ENCODE data around the gene MRTFB. TPM values are rescaled to one million over a fixed set of nuclear protein-coding genes. Genes with fewer than 3 reads are reported as not detected.
A peak's percentile ranks its signal among the peaks of the same experiment; 100 is the strongest.

The MRTFB gene
- total and polyA plus RNA-seq, 2 of the 13 experiments (the other 11 are each of a cell fraction or from before 2014, with no cell fraction given), result 11.4 to 14.0 TPM

- no peak for TF ChIP-seq CEBPG (CRISPR knock-in tag; IDR thresholded peaks at IDR 0.05)
- TF ChIP-seq TCF7 (IDR thresholded peaks at IDR 0.05; ENCODE audit: low read depth), result no peak
- no peak for TF ChIP-seq ZNF430 (CRISPR knock-in tag; IDR thresholded peaks at IDR 0.05)
- TF ChIP-seq ZBTB7A (CRISPR knock-in tag; IDR thresholded peaks at IDR 0.05), result 0 out of 2 replicates have a peak, but pooled peaks have one; percentile 51
- 0 out of 2 replicates have a peak, but pooled peaks have one; percentile 36 for TF ChIP-seq ZNF563 (CRISPR knock-in tag; IDR thresholded peaks at IDR 0.05)
- peak; percentile 55 for TF ChIP-seq SRSF1 (optimal IDR thresholded peaks at IDR 0.05; ENCODE audit: low read depth, low read length)
- TF ChIP-seq UBTF (CRISPR knock-in tag; IDR thresholded peaks at IDR 0.05), result 0 out of 2 replicates have a peak, but pooled peaks have one; percentile 12
- TF ChIP-seq LCORL (IDR thresholded peaks at IDR 0.05), result no peak
- no peak for TF ChIP-seq LCORL (CRISPR knock-in tag; IDR thresholded peaks at IDR 0.05)
- no peak for TF ChIP-seq ZNF343 (CRISPR knock-in tag; IDR thresholded peaks at IDR 0.05)
- TF ChIP-seq FOSL2 (CRISPR knock-in tag; IDR thresholded peaks at IDR 0.05), result peak; percentile 78
- TF ChIP-seq MTF1 (CRISPR knock-in tag; IDR thresholded peaks at IDR 0.05), result no peak
- no peak for TF ChIP-seq PLRG1 (conservative IDR thresholded peaks at IDR 0.05)
- TF ChIP-seq TBL1XR1 (IDR thresholded peaks at IDR 0.05; ENCODE audit: borderline replicate concordance, low read length, partially characterized antibody), result peak; percentile 27
- no peak for TF ChIP-seq ZNF746 (CRISPR knock-in tag; IDR thresholded peaks at IDR 0.05)
- no peak for TF ChIP-seq IKZF5 (CRISPR knock-in tag; IDR thresholded peaks at IDR 0.05)
Observed at GRCh38 chr16:14310519-14310991, 239.4 kb downstream of the MRTFB start (continued).

Measured in HepG2 (cell line).